CD4-positive, alpha-beta memory T cell (primary cell): ENCODE data around the gene CHTF18. TPM values are rescaled to one million over a fixed set of nuclear protein-coding genes. Genes with fewer than 3 reads are reported as not detected.

Experiments used
- CTCF ChIA-PET: fragments of 350-600 bp; sonication (Branson Sonifier 250); formaldehyde crosslinking; loops from one replicate; lab custom pipeline; 2021; ENCODE audit warnings: inconsistent platforms; ENCODE audit not compliant: partially characterized antibody; lab: Charles Lee
- POLR2A ChIA-PET: fragments of 350-600 bp; sonication (Branson Sonifier 250); formaldehyde crosslinking; loops from one replicate; lab custom pipeline; 2021; ENCODE audit not compliant: partially characterized antibody; lab: Charles Lee
- DNase-seq, 5 donors: peaks; one replicate each; pipeline versions ENCODE4 v3.0.0 to v3.0.0-alpha.2; 2020 to 2022; ENCODE audit warnings: mixed read lengths in 1 of 5
- H3K27ac ChIP-seq: one replicate; pipeline ENCODE4 v1.7.0; 2013; ENCODE audit warnings: low read depth, low read length
- H3K27me3 ChIP-seq: 2 replicates; pipeline ENCODE4 v1.7.0; 2013; ENCODE audit warnings: mild to moderate bottlenecking, low read length, moderate library complexity; ENCODE audit not compliant: insufficient read depth
- H3K36me3 ChIP-seq: 2 replicates; pipeline ENCODE4 v1.7.0; 2013; ENCODE audit warnings: mild to moderate bottlenecking, low read length, moderate library complexity; ENCODE audit not compliant: insufficient read depth
- H3K4me1 ChIP-seq: 2 replicates; pipeline ENCODE4 v1.7.0; 2013; ENCODE audit warnings: mild to moderate bottlenecking, low read length, moderate library complexity; ENCODE audit not compliant: insufficient read depth
- H3K4me3 ChIP-seq, 2 donors: one replicate each; pipeline ENCODE4 v1.7.0; 2013; ENCODE audit warnings: low read length in 2 of 2, mild to moderate bottlenecking in 1 of 2
- H3K9me3 ChIP-seq, 2 donors: one replicate each; pipeline ENCODE4 v1.7.0; 2013; ENCODE audit warnings: low read length in 2 of 2, control low read depth in 1 of 2; ENCODE audit not compliant: control insufficient read depth in 1 of 2
- H3K27ac Mint-ChIP-seq, 7 donors: one replicate each; pipeline ENCODE4 v1.8.0; 2020 to 2021; ENCODE audit warnings: mixed read lengths in 7 of 7, mild to moderate bottlenecking in 6 of 7, inconsistent platforms in 3 of 7, moderate library complexity in 3 of 7
- H3K27me3 Mint-ChIP-seq, 2 donors: one replicate each; pipeline ENCODE4 v1.8.0; 2020 to 2021; ENCODE audit warnings: mixed read lengths in 2 of 2
- H3K36me3 Mint-ChIP-seq, 2 donors: one replicate each; pipeline ENCODE4 v1.8.0; 2020 to 2021; ENCODE audit warnings: mixed read lengths in 2 of 2, inconsistent platforms in 1 of 2, mild to moderate bottlenecking in 1 of 2
- H3K4me1 Mint-ChIP-seq, 4 donors: one replicate each; pipeline ENCODE4 v1.8.0; 2020 to 2021; ENCODE audit warnings: mixed read lengths in 4 of 4, mild to moderate bottlenecking in 1 of 4
- H3K4me3 Mint-ChIP-seq, 8 donors: one replicate each; pipeline ENCODE4 v1.8.0; 2020 to 2021; ENCODE audit warnings: mixed read lengths in 8 of 8, mild to moderate bottlenecking in 7 of 8, moderate library complexity in 6 of 8, inconsistent platforms in 3 of 8
- H3K9me3 Mint-ChIP-seq, 8 donors: one replicate each; pipeline ENCODE4 v1.8.0; 2020 to 2021; ENCODE audit warnings: mixed read lengths in 8 of 8, mild to moderate bottlenecking in 5 of 8, inconsistent platforms in 3 of 8, moderate library complexity in 1 of 8
- intact Hi-C: fragments of 100-400 bp; cut with micrococcal nuclease; formaldehyde crosslinking; loops from one replicate; pipeline ENCODE4 v1.15.1; 2023
- polyA plus RNA-seq, 2 donors: library from polyadenylated mRNA; unstranded; fragments of 300-500 nt; fragmentation: Illumina TruSeq; gene quantifications; one replicate each; pipeline ENCODE4 v1.2.3, GENCODE V29; 2021
- total RNA-seq, 2 experiments: library from RNA; stranded (reverse); gene quantifications; one replicate each; pipeline ENCODE4 v1.2.3, GENCODE V29; 2021

CHTF18 gene
- total and polyA plus RNA-seq, 4 experiments from 2014 or later = 3.0 to 46.9 (median 24.0) TPM

GRCh38 chr16:782766-783403, 5.5 kb upstream of the CHTF18 start:
- ChIA-PET CTCF (interaction anchor here (6.7 kb wide), 1 partner anchor 71 kb away, joined by 84 read pairs; the partner anchor contains the start of gene METRN), POLR2A (interaction anchor here (3.1 kb wide), 1 partner anchor 68 kb away, joined by 15 read pairs; the partner anchor contains the start of gene METRN)
- H3K27me3 ChIP-seq = no peaks in the 10 kb centered on the region
- Mint-ChIP-seq H3K4me1 (peaks cover 2 to 24% (median 5%) of the 10 kb centered on the region in 4 donors), H3K27ac (no peak overlapping the region), H3K4me3 (no peak overlapping the region), H3K27me3 (peaks cover 4% of the 10 kb centered on the region in 2 donors), H3K36me3 (peaks cover 3 to 4% of the 10 kb centered on the region in 2 donors), H3K9me3 (no peaks in the 10 kb centered on the region)
- H3K36me3 ChIP-seq = peaks cover 6% of the 10 kb centered on the region
- H3K4me1 ChIP-seq = peaks cover 15% of the 10 kb centered on the region
- intact Hi-C loops = no loop called here
- H3K9me3 ChIP-seq = no peaks in the 10 kb centered on the region
- DNase-seq = no peak
- no peak overlapping the region for H3K27ac ChIP-seq
- no peak overlapping the region for H3K4me3 ChIP-seq

GRCh38 chr16:783404-784161, 4.8 kb upstream of the CHTF18 start:
- Mint-ChIP-seq H3K4me1 (peaks cover 2 to 24% (median 5%) of the 10 kb centered on the region in 4 donors), H3K9me3 (no peaks in the 10 kb centered on the region), H3K4me3 (no peak overlapping the region), H3K27me3 (peaks cover 4% of the 10 kb centered on the region in 2 donors), H3K36me3 (peaks cover 3 to 4% of the 10 kb centered on the region in 2 donors), H3K27ac (no peak overlapping the region)
- Histone ChIP-seq H3K9me3 (no peaks in the 10 kb centered on the region), H3K4me3 (no peak overlapping the region), H3K27me3 (no peaks in the 10 kb centered on the region), H3K27ac (no peak overlapping the region), H3K36me3 (peaks cover 6% of the 10 kb centered on the region), H3K4me1 (peaks cover 15% of the 10 kb centered on the region)
- intact Hi-C loops = no loop called here
- POLR2A ChIA-PET = interaction anchor here (0.6 to 3.1 kb wide), 3 partner anchors 35 to 69 kb away, joined by 3 to 15 read pairs (median 3); partner anchors contain the start of gene METRN
- no peak for DNase-seq
- CTCF ChIA-PET = interaction anchor here (0.9 to 6.7 kb wide), 2 partner anchors 59 to 71 kb away, joined by 4 to 84 read pairs; partner anchors contain the start of gene METRN

- no peaks in the 10 kb centered on the region for H3K27me3 ChIP-seq
- Mint-ChIP-seq H3K27me3 (peaks cover 4% of the 10 kb centered on the region in 2 donors), H3K36me3 (peaks cover 3 to 4% of the 10 kb centered on the region in 2 donors), H3K4me1 (peaks cover 2 to 24% (median 5%) of the 10 kb centered on the region in 4 donors), H3K4me3 (peak overlapping the region in 1 of 8 donors; percentile 49), H3K27ac (peak overlapping the region in 1 of 7 donors; percentile 78), H3K9me3 (no peaks in the 10 kb centered on the region)
- H3K4me1 ChIP-seq = peaks cover 21% of the 10 kb centered on the region
- intact Hi-C loops = no loop called here
- H3K4me3 ChIP-seq = no peak overlapping the region
- H3K36me3 ChIP-seq = peaks cover 6% of the 10 kb centered on the region
- H3K27ac ChIP-seq = no peak overlapping the region
- ChIA-PET CTCF (interaction anchor here (0.7 to 6.7 kb wide), 9 partner anchors 14 to 319 kb away, joined by 3 to 84 read pairs (median 4); partner anchors contain the start of genes ANTKMT and METRN), POLR2A (interaction anchor here (0.6 to 3.1 kb wide), 6 partner anchors 34 to 89 kb away, joined by 3 to 15 read pairs (median 4); partner anchors contain the start of gene METRN)
- DNase-seq = no peak
- H3K9me3 ChIP-seq = no peaks in the 10 kb centered on the region
Observed at GRCh38 chr16:784431-784830, 4.0 kb upstream of the CHTF18 start.

- intact Hi-C loops = loop anchor here (1.0 to 5.0 kb wide), 2 partner anchors 75 to 139 kb away; partner anchors contain the start of gene WDR90
- peak; percentile 61 to 73 (median 68) for DNase-seq
- no peaks in the 10 kb centered on the region for H3K9me3 Mint-ChIP-seq
- Histone ChIP-seq H3K9me3 (no peaks in the 10 kb centered on the region), H3K36me3 (peaks cover 6% of the 10 kb centered on the region), H3K27me3 (no peaks in the 10 kb centered on the region), H3K4me1 (peaks cover 21% of the 10 kb centered on the region), H3K27ac (no peak overlapping the region), H3K4me3 (no peak overlapping the region)
- peak overlapping the region in 1 of 7 donors; percentile 82 for H3K27ac Mint-ChIP-seq
- peak overlapping the region; percentile 39 to 70 (median 60) for H3K4me3 Mint-ChIP-seq
- H3K27me3 Mint-ChIP-seq = no peaks in the 10 kb centered on the region
- CTCF ChIA-PET = interaction anchor here (0.9 to 6.7 kb wide), 8 partner anchors 9 to 90 kb away, joined by 3 to 84 read pairs (median 4); partner anchors contain the start of gene METRN
- POLR2A ChIA-PET = interaction anchor here (0.8 to 3.1 kb wide), 6 partner anchors 45 to 90 kb away, joined by 3 to 15 read pairs (median 4); partner anchors contain the start of genes ANTKMT, CIAO3 and METRN
- peaks cover 3 to 4% of the 10 kb centered on the region in 2 donors for H3K36me3 Mint-ChIP-seq
- H3K4me1 Mint-ChIP-seq = peaks cover 2 to 24% (median 5%) of the 10 kb centered on the region in 4 donors
Observed at GRCh38 chr16:785563-786535, 2.6 kb upstream of the CHTF18 start.

GRCh38 chr16:787321-787966, 976 bp upstream of the CHTF18 start:
- intact Hi-C loops = loop anchor here (5.0 kb wide), 1 partner anchor 140 kb away; the partner anchor contains the start of gene WDR90
- POLR2A ChIA-PET = interaction anchor here (0.8 to 3.0 kb wide), 10 partner anchors 14 to 151 kb away, joined by 3 to 15 read pairs (median 4); partner anchors contain the start of genes ANTKMT, CCDC78, HAGHL and METTL26

More at GRCh38 chr16:787321-787966, 976 bp upstream of the CHTF18 start:
- H3K9me3 Mint-ChIP-seq = no peaks in the 10 kb centered on the region
- no peak for DNase-seq
- H3K9me3 ChIP-seq = no peaks in the 10 kb centered on the region
- peak overlapping the region; percentile 17 to 83 for H3K4me3 ChIP-seq
- H3K36me3 Mint-ChIP-seq = peaks cover 8 to 10% of the 10 kb centered on the region in 2 donors
- CTCF ChIA-PET = interaction anchor here (1.5 to 6.7 kb wide), 2 partner anchors 72 to 75 kb away, joined by 4 to 84 read pairs; partner anchors contain the start of gene METRN
- no peaks in the 10 kb centered on the region for H3K27me3 Mint-ChIP-seq
- H3K4me1 Mint-ChIP-seq = peaks cover 2 to 30% (median 8%) of the 10 kb centered on the region in 4 donors
- H3K4me3 Mint-ChIP-seq = peak overlapping the region; percentile 82 to 91 (median 85)
- peak overlapping the region; percentile 73 for H3K27ac ChIP-seq
- H3K27me3 ChIP-seq = no peaks in the 10 kb centered on the region
- H3K36me3 ChIP-seq = peaks cover 6% of the 10 kb centered on the region
- peaks cover 21% of the 10 kb centered on the region for H3K4me1 ChIP-seq
- peak overlapping the region in 6 of 7 donors; percentile 41 to 80 (median 67) for H3K27ac Mint-ChIP-seq
